ENCODE measurements around the gene RGPD5. TPM values are rescaled to one million over a fixed set of nuclear protein-coding genes. Genes with fewer than 3 reads are reported as not detected.
"Not testable (repeated sequence)": the region's sequence is repeated elsewhere in the genome, so short reads cannot be mapped to it uniquely, and the experiment has no call there.

The RGPD5 gene
- polyA plus RNA-seq, 1 of the 3 experiments (the other 2 are of a cell fraction), result 7.7 TPM

DNA sequence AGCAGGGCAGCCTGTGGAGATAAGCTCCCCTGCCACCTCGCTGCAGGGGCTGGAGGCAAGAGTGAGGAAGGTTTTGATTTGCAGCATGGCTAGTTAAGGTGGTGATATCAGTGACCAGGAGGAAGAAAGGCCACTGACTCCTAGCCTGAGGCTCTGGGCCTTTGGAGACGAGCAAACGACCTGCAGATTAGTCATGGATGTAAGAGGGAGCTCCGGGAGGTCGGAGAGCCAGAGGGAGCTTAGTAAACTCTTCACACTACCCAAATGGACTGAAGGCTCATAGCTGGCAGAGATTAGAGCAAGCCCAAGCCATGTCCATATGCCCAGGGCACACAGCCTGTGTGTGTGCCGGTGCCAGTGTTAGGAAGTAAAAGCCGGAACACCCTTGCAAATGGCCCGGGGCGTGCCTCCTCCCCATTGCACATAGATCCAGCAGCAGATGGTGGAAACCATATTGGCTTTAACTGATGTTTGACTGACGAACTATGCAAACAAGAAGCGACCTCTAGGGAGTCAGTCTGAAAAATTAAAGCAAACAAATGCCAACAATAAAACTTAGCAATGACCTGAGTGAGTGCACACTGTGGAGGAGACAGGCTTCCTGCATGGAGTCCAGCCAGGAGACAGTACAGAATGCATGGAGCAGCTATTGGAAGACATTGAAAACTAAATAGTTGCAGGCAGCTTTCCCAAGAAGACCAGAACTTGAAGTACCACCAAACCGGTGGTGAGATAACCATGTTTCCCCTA lies 2.4 kb upstream of the RGPD5 start:
- H3K36me3 ChIP-seq (replicated peaks in 1 of 2; ENCODE audit: control insufficient read depth in 1 of 2, insufficient read depth in 2 of 2, low read length in 1 of 2); CTCF ChIA-PET: not testable (repeated sequence)
- no CpG with 5 or more reads among the region's 12 CpGs for WGBS (ENCODE audit: low lambda C conversion rate)

DNA sequence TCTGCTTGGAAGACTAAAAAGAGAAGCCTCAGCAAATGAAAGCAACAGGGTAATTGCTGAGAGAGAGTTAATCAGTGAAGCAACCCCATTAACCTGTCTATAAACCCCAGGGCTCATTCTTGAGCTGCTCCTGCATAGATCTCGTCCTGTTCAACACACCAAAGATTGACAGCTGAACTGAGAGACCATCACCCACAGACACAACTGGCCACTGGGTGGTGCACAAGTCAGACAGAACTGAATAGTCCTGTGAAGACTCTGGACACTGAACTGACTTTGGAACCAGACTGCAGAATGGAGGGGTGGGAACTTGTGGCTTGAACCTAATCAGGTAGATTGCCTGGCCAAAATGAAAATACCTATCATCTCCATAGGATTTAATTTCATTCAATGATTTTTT lies 1.4 kb upstream of the RGPD5 start:
- H3F3A ChIP-seq (replicated peaks; ENCODE audit: insufficient read depth); H4K20me1 ChIP-seq (ENCODE audit: insufficient read depth); H3K36me3 ChIP-seq (replicated peaks in 1 of 2; ENCODE audit: control insufficient read depth in 1 of 2, insufficient read depth in 2 of 2, low read length in 1 of 2); H3K9me3 ChIP-seq; H2AFZ ChIP-seq (ENCODE audit: low read depth); DNase-seq; H3K4me2 ChIP-seq; H3K4me3 ChIP-seq (ENCODE audit: low read depth in 2 of 2, low read length in 1 of 2); POLR2A ChIA-PET; H3K79me2 ChIP-seq (ENCODE audit: insufficient read depth); CTCF ChIA-PET; H3K9ac ChIP-seq; H3K27me3 ChIP-seq (ENCODE audit: insufficient read depth); H3K4me1 ChIP-seq (ENCODE audit: control insufficient read depth in 1 of 2, insufficient read depth in 2 of 2, low read depth in 1 of 2, low read length in 1 of 2); H3K27ac ChIP-seq (ENCODE audit: low read depth in 2 of 2, low read length in 1 of 2); H3K9me2 ChIP-seq: not testable (repeated sequence)
- no CpG with 5 or more reads among the region's 1 CpG for WGBS (ENCODE audit: low lambda C conversion rate)

More for the DNA sequence above, 2.4 kb upstream of the RGPD5 start:
- H3K27ac ChIP-seq (ENCODE audit: low read depth in 2 of 2, low read length in 1 of 2); POLR2A ChIA-PET; H4K20me1 ChIP-seq (ENCODE audit: insufficient read depth); H3K9me2 ChIP-seq; H3K4me3 ChIP-seq (ENCODE audit: low read depth in 2 of 2, low read length in 1 of 2); H3K79me2 ChIP-seq (ENCODE audit: insufficient read depth); H3K27me3 ChIP-seq (ENCODE audit: insufficient read depth); H3K9ac ChIP-seq; H2AFZ ChIP-seq (ENCODE audit: low read depth); DNase-seq; H3K4me2 ChIP-seq; H3K4me1 ChIP-seq (ENCODE audit: control insufficient read depth in 1 of 2, insufficient read depth in 2 of 2, low read depth in 1 of 2, low read length in 1 of 2); H3K9me3 ChIP-seq; H3F3A ChIP-seq (replicated peaks; ENCODE audit: insufficient read depth): not testable (repeated sequence)

DNA sequence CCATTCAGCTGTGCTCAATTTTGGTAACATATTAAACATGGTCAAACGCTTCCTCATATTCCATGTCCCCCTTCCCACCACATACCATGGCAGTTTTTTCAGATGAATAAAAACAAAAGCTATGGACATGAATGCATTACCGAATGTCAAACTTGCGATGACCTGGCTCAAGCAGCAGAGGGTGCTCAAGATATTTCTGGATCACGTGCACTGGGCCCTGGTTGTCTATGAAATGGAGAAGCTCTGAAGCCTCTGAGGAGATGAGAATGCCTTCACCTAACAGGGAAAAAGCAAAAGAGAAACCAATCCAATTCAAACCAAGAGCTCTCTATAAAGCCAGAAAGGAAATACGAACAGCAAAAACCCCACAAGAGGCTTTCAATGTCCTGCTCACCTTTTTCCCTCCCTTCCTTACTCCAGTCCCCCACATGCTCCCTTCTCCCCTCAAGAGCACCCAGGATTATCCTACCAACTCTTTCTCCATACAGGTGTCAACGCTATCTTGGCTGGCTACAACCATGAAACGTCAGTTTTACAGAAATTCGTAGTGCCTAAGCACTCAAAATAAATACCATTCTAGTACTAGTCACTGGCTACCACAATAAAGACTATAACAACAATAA lies 77.1 kb downstream of the RGPD5 start:
- H3K4me1 ChIP-seq (ENCODE audit: control insufficient read depth in 1 of 2, insufficient read depth in 2 of 2, low read depth in 1 of 2, low read length in 1 of 2); H3K9me2 ChIP-seq; H3K4me2 ChIP-seq; H3K4me3 ChIP-seq (ENCODE audit: low read depth in 2 of 2, low read length in 1 of 2); H3K36me3 ChIP-seq (replicated peaks in 1 of 2; ENCODE audit: control insufficient read depth in 1 of 2, insufficient read depth in 2 of 2, low read length in 1 of 2); H2AFZ ChIP-seq (ENCODE audit: low read depth); H3K79me2 ChIP-seq (ENCODE audit: insufficient read depth); H3K9me3 ChIP-seq; CTCF ChIA-PET; DNase-seq; H4K20me1 ChIP-seq (ENCODE audit: insufficient read depth); H3K27ac ChIP-seq (ENCODE audit: low read depth in 2 of 2, low read length in 1 of 2); POLR2A ChIA-PET; H3K27me3 ChIP-seq (ENCODE audit: insufficient read depth); H3F3A ChIP-seq (replicated peaks; ENCODE audit: insufficient read depth); H3K9ac ChIP-seq: not testable (repeated sequence)
- no CpG with 5 or more reads among the region's 8 CpGs for WGBS (ENCODE audit: low lambda C conversion rate)

DNA sequence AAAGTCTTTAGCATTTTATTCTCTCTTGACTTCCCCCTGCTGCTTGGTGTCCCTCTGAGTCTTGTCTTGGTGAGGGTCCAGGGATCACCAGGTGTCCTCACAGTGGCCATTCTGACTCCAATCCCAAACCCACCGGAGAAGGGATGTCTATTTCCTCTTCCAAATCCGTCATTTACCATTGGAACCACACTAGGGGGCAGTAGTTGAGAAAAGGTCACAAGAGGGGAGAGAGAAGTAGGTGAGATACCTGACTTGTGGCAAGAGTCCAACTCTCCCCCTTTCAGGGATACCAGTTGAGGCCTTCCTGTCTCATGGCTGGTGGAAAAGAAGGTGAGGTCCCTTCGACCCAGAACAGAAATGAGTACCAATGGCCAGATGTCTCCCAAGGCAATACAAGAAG lies 82.5 kb downstream of the RGPD5 start:
- WGBS (ENCODE audit: low lambda C conversion rate), result no CpG with 5 or more reads among the region's 3 CpGs
- DNase-seq; H3F3A ChIP-seq (replicated peaks; ENCODE audit: insufficient read depth); H3K9me3 ChIP-seq; H2AFZ ChIP-seq (ENCODE audit: low read depth); H4K20me1 ChIP-seq (ENCODE audit: insufficient read depth); H3K27me3 ChIP-seq (ENCODE audit: insufficient read depth); H3K4me3 ChIP-seq (ENCODE audit: low read depth in 2 of 2, low read length in 1 of 2); H3K9me2 ChIP-seq; H3K9ac ChIP-seq; H3K27ac ChIP-seq (ENCODE audit: low read depth in 2 of 2, low read length in 1 of 2); H3K79me2 ChIP-seq (ENCODE audit: insufficient read depth); POLR2A ChIA-PET; CTCF ChIA-PET; H3K36me3 ChIP-seq (replicated peaks in 1 of 2; ENCODE audit: control insufficient read depth in 1 of 2, insufficient read depth in 2 of 2, low read length in 1 of 2); H3K4me1 ChIP-seq (ENCODE audit: control insufficient read depth in 1 of 2, insufficient read depth in 2 of 2, low read depth in 1 of 2, low read length in 1 of 2); H3K4me2 ChIP-seq: not testable (repeated sequence)

DNA sequence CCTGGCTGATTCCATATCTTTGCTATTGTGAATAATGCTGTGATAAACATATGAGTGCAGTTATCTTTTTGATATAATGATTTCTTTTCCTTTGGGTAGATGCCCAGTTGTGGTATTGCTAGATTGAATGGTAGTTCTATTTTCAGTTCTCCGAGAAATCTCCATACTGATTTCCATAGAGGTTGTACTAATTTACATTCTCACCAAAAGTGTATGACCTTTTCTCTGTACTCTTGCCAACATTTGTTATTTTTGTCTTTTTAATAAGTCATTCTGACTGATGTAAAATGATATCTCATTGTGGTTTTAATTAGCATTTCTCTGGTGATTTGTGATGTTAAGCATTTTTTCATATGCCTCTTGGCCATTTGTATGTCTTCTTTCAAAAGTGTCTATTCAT lies 88.0 kb downstream of the RGPD5 start:
- H3K9ac ChIP-seq; H3K27ac ChIP-seq (ENCODE audit: low read depth in 2 of 2, low read length in 1 of 2); H3K4me2 ChIP-seq; H3K9me3 ChIP-seq; H2AFZ ChIP-seq (ENCODE audit: low read depth); H4K20me1 ChIP-seq (ENCODE audit: insufficient read depth); H3K36me3 ChIP-seq (replicated peaks in 1 of 2; ENCODE audit: control insufficient read depth in 1 of 2, insufficient read depth in 2 of 2, low read length in 1 of 2); H3K4me1 ChIP-seq (ENCODE audit: control insufficient read depth in 1 of 2, insufficient read depth in 2 of 2, low read depth in 1 of 2, low read length in 1 of 2); CTCF ChIA-PET; H3K27me3 ChIP-seq (ENCODE audit: insufficient read depth); H3F3A ChIP-seq (replicated peaks; ENCODE audit: insufficient read depth); POLR2A ChIA-PET; H3K79me2 ChIP-seq (ENCODE audit: insufficient read depth); DNase-seq; H3K4me3 ChIP-seq (ENCODE audit: low read depth in 2 of 2, low read length in 1 of 2); H3K9me2 ChIP-seq: not testable (repeated sequence)
- no CpG with 5 or more reads among the region's 1 CpG for WGBS (ENCODE audit: low lambda C conversion rate)

DNA sequence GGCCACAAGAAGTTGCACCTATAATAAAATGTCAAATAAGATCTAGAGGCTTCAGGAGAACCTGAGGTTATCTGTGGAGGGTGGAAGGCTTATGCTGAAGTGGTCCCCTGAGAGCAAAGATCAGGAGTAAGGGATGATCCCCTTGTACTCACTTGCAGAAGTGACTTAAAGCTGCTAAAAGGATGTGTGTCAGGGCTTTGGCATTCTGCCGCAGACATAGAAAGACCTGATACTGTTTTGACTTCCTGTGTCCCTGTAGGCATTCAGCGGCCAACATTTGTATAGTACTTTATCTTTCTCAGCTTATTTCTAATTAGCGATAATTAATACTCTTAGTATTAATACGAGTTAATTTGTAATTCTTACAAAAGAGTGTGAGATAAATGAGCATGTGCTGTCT lies 94.3 kb downstream of the RGPD5 start:
- H3K79me2 ChIP-seq (ENCODE audit: insufficient read depth); DNase-seq; H3K36me3 ChIP-seq (replicated peaks in 1 of 2; ENCODE audit: control insufficient read depth in 1 of 2, insufficient read depth in 2 of 2, low read length in 1 of 2); H3K27me3 ChIP-seq (ENCODE audit: insufficient read depth); H3K4me1 ChIP-seq (ENCODE audit: control insufficient read depth in 1 of 2, insufficient read depth in 2 of 2, low read depth in 1 of 2, low read length in 1 of 2); H3K4me2 ChIP-seq; H3K9me2 ChIP-seq; H3K4me3 ChIP-seq (ENCODE audit: low read depth in 2 of 2, low read length in 1 of 2); H3K27ac ChIP-seq (ENCODE audit: low read depth in 2 of 2, low read length in 1 of 2); CTCF ChIA-PET; H3K9me3 ChIP-seq; H2AFZ ChIP-seq (ENCODE audit: low read depth); H3F3A ChIP-seq (replicated peaks; ENCODE audit: insufficient read depth); H4K20me1 ChIP-seq (ENCODE audit: insufficient read depth); H3K9ac ChIP-seq; POLR2A ChIA-PET: not testable (repeated sequence)
- WGBS (ENCODE audit: low lambda C conversion rate), result no CpG with 5 or more reads among the region's 4 CpGs

Measured in SK-N-SH (cell line).